ENCODE results near the gene DNTTIP2.
"Not testable (repeated sequence)": the region's sequence is repeated elsewhere in the genome, so short reads cannot be mapped to it uniquely, and the experiment has no call there.

DNA sequence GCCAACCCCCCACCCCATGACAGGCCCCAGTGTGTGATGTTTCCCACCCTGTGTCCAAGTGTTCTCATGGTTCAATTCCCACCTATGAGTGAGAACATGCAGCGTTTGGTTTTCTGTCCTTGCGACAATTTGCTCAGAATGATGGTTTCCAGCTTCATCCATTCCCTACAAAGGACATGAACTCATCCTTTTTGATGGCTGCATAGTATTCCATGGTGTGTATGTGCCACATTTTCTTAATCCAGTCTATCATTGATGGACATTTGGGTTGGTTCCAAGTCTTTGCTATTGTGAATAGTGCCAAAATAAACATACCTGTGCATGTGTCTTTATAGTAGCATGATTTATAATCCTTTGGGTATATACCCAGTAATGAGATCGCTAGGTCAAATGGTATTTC is 31.9 kb upstream of the DNTTIP2 start:
- TF ChIP-seq, protein P1, sequence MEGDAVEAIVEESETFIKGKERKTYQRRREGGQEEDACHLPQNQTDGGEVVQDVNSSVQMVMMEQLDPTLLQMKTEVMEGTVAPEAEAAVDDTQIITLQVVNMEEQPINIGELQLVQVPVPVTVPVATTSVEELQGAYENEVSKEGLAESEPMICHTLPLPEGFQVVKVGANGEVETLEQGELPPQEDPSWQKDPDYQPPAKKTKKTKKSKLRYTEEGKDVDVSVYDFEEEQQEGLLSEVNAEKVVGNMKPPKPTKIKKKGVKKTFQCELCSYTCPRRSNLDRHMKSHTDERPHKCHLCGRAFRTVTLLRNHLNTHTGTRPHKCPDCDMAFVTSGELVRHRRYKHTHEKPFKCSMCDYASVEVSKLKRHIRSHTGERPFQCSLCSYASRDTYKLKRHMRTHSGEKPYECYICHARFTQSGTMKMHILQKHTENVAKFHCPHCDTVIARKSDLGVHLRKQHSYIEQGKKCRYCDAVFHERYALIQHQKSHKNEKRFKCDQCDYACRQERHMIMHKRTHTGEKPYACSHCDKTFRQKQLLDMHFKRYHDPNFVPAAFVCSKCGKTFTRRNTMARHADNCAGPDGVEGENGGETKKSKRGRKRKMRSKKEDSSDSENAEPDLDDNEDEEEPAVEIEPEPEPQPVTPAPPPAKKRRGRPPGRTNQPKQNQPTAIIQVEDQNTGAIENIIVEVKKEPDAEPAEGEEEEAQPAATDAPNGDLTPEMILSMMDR (IDR thresholded peaks at IDR 0.05) = not testable (repeated sequence)
- not testable (repeated sequence) for TF ChIP-seq SIN3A (IDR thresholded peaks at IDR 0.05; ENCODE audit: borderline replicate concordance, insufficient read depth, low read depth, low read length); POLR2AphosphoS5 (IDR thresholded peaks at IDR 0.05; ENCODE audit: low read depth, low read length)
- TF ChIP-seq, protein P2, sequence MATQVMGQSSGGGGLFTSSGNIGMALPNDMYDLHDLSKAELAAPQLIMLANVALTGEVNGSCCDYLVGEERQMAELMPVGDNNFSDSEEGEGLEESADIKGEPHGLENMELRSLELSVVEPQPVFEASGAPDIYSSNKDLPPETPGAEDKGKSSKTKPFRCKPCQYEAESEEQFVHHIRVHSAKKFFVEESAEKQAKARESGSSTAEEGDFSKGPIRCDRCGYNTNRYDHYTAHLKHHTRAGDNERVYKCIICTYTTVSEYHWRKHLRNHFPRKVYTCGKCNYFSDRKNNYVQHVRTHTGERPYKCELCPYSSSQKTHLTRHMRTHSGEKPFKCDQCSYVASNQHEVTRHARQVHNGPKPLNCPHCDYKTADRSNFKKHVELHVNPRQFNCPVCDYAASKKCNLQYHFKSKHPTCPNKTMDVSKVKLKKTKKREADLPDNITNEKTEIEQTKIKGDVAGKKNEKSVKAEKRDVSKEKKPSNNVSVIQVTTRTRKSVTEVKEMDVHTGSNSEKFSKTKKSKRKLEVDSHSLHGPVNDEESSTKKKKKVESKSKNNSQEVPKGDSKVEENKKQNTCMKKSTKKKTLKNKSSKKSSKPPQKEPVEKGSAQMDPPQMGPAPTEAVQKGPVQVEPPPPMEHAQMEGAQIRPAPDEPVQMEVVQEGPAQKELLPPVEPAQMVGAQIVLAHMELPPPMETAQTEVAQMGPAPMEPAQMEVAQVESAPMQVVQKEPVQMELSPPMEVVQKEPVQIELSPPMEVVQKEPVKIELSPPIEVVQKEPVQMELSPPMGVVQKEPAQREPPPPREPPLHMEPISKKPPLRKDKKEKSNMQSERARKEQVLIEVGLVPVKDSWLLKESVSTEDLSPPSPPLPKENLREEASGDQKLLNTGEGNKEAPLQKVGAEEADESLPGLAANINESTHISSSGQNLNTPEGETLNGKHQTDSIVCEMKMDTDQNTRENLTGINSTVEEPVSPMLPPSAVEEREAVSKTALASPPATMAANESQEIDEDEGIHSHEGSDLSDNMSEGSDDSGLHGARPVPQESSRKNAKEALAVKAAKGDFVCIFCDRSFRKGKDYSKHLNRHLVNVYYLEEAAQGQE (IDR thresholded peaks at IDR 0.05; ENCODE audit: insufficient read depth in 1 of 2, low read depth in 2 of 2, low read length in 1 of 2) = not testable (repeated sequence)
